Measurements from ENCODE around the gene SUPT4H1. TPM values are rescaled to one million over a fixed set of nuclear protein-coding genes. Genes with fewer than 3 reads are reported as not detected.

Gene SUPT4H1
- total RNA-seq, 3 donors from 2014 or later (not counting 1 experiment from before 2014, with no cell fraction given) = 55.9 to 68.3 (median 68.1) TPM

DNA sequence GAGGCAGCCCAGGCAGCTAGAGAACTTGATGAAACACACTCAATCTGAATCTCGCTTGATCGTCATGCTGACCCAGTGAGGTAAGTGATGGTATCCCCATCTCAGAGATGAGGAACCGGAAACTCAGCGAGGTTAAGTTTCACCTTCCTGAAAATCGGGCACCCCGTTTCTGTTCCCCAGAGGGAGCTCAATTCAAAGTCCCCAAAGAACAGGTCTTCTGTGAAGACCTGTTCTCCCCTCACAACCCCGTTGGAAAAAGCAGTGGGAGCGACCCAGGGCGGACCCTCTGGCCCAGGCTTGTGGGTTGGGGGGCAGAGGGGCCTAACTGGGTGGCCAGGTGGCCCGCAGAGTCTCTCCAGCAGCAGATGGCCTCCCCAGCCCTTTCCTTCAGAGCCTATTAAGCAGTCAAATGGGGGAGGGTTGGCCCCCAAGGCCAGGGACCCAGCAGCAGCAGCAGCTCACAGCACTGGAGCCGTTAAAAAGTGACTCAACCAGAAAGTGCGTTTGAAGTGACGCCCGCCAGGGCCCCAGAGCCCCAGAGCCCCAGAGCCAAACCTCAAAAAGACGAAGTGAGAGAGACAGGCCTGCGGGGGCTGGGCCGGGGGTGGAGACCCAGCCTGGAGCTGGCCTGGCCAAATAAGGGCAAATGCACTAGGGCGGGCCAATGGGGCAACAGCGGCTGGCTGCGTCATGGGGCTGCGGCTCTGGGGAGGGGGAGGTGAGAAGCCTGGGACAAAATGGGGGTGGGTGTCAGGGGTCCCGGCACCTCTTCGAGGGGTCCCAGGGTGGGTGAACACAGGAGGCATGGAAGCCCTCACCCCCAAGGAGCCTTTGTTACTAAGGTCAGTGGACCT lies 14.2 kb downstream of the SUPT4H1 start:
- TF ChIP-seq, protein P1, sequence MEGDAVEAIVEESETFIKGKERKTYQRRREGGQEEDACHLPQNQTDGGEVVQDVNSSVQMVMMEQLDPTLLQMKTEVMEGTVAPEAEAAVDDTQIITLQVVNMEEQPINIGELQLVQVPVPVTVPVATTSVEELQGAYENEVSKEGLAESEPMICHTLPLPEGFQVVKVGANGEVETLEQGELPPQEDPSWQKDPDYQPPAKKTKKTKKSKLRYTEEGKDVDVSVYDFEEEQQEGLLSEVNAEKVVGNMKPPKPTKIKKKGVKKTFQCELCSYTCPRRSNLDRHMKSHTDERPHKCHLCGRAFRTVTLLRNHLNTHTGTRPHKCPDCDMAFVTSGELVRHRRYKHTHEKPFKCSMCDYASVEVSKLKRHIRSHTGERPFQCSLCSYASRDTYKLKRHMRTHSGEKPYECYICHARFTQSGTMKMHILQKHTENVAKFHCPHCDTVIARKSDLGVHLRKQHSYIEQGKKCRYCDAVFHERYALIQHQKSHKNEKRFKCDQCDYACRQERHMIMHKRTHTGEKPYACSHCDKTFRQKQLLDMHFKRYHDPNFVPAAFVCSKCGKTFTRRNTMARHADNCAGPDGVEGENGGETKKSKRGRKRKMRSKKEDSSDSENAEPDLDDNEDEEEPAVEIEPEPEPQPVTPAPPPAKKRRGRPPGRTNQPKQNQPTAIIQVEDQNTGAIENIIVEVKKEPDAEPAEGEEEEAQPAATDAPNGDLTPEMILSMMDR (IDR thresholded peaks at IDR 0.05) = no peak
- H3K4me1 Mint-ChIP-seq = peaks cover 89 to 91% of the 10 kb centered on the region in 2 donors
- H3K27ac Mint-ChIP-seq = peak overlapping the region; percentile 87 to 93
- peaks cover 4% of the 10 kb centered on the region for H3K36me3 ChIP-seq (ENCODE audit: control insufficient read depth, insufficient read depth, low read length)
- H3K27me3 Mint-ChIP-seq (ENCODE audit: low read depth in 2 of 2) = no peaks in the 10 kb centered on the region
- DNase-seq (peak; percentile 90 to 93), ATAC-seq (peak; percentile 65 to 87 (median 78))
- WGBS (ENCODE audit: insufficient coverage) = under 1% methylated on average over 23 of the region's 23 CpGs
- H3K27ac ChIP-seq (ENCODE audit: low read length) = peak overlapping the region; percentile 99
- no peaks in the 10 kb centered on the region for H3K9me3 ChIP-seq (ENCODE audit: control insufficient read depth, insufficient read depth, low read length)
- H3K27me3 ChIP-seq (ENCODE audit: control insufficient read depth, insufficient read depth, low read length) = no peaks in the 10 kb centered on the region
- peaks cover 96% of the 10 kb centered on the region for H3K4me1 ChIP-seq (ENCODE audit: control insufficient read depth, insufficient read depth, low read length)
- H3K4me3 Mint-ChIP-seq = peak overlapping the region; percentile 90
- intact Hi-C loops (cut with micrococcal nuclease) = loop anchor here (1.0 to 5.0 kb wide), 3 partner anchors 9 to 179 kb away; partner anchors contain the start of gene SUPT4H1
- no peaks in the 10 kb centered on the region for H3K36me3 Mint-ChIP-seq
- no peaks in the 10 kb centered on the region for H3K9me3 Mint-ChIP-seq
- peak overlapping the region; percentile 94 for H3K4me3 ChIP-seq (ENCODE audit: low read length)

DNA sequence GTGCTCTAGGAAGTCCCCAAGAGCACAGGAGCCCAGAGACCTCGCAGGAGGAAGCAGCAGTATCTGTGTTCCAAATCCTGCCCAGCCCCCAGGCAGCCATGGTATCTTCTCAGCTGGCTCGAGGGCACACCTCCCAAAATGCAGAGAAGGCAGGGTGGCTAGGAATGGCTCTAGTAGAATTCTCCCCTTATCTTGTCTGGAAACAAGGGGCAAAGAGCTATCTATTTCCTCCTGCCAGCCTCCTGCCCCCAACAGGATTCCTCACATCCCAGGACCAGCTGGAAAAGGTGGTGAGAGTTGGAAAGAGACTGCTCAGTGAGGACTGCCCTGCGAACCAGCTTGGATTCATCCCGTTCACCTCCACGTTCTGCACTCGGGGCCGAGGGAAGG lies 14.8 kb downstream of the SUPT4H1 start:
- Histone ChIP-seq H3K4me1 (ENCODE audit: control insufficient read depth, insufficient read depth, low read length) (peaks cover 90% of the 10 kb centered on the region), H3K36me3 (ENCODE audit: control insufficient read depth, insufficient read depth, low read length) (peaks cover 2% of the 10 kb centered on the region), H3K4me3 (ENCODE audit: low read length) (peak overlapping the region; percentile 94), H3K27ac (ENCODE audit: low read length) (peak overlapping the region; percentile 99), H3K9me3 (ENCODE audit: control insufficient read depth, insufficient read depth, low read length) (no peaks in the 10 kb centered on the region), H3K27me3 (ENCODE audit: control insufficient read depth, insufficient read depth, low read length) (no peaks in the 10 kb centered on the region)
- DNase-seq = peak; percentile 68 to 83
- WGBS (ENCODE audit: insufficient coverage) = under 1% methylated on average over 7 of the region's 7 CpGs
- TF ChIP-seq, protein P1 (IDR thresholded peaks at IDR 0.05) = no peak
- H3K27ac Mint-ChIP-seq = peak overlapping the region; percentile 87 to 93
- H3K27me3 Mint-ChIP-seq (ENCODE audit: low read depth in 2 of 2) = no peaks in the 10 kb centered on the region
- H3K4me1 Mint-ChIP-seq = peaks cover 84 to 90% of the 10 kb centered on the region in 2 donors
- intact Hi-C loops (cut with micrococcal nuclease) = loop anchor here (1.0 to 5.0 kb wide), 3 partner anchors 8 to 180 kb away; partner anchors contain the start of gene SUPT4H1
- H3K36me3 Mint-ChIP-seq = no peaks in the 10 kb centered on the region
- H3K4me3 Mint-ChIP-seq = peak overlapping the region; percentile 90
- no peaks in the 10 kb centered on the region for H3K9me3 Mint-ChIP-seq
- ATAC-seq = peak; percentile 19 to 39 (median 29)

DNA sequence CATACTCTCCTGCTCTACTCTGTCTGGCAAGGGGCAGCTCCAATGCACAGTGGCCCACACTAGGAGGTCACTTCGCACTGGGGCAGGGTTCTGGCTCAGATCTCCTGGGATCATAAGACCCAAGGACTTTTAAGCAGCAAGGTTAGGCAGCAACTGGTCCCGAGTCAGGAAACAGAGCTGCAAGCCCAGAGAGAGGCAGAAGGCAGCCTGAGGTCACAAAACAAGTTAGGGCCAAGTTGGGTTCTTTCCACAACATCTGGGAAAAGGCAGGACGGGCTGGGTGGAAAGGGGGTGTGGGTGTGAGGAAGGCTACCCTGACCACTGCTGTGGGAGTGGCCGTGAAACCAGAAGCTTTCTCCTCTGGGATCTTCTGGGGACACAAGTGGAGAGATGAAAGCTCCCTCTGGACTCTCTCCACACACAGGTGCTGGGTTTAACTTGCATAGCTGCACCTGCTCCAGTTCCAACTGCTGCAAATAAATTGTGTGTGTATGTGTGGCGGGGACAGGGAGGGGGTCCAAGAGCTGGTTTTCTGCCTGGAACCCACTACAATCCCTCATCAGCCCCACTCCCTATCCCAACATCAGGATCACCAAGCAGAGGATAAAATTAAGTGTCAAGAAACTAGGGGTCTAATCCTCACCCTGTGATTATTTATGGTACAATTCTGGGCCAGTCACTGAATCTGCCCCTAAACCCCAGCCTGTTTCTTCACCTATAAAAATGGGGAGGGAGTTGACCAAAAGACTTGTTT lies 15.4 kb downstream of the SUPT4H1 start:
- Mint-ChIP-seq H3K4me1 (peaks cover 79 to 90% of the 10 kb centered on the region in 2 donors), H3K4me3 (peak overlapping the region; percentile 90), H3K27me3 (ENCODE audit: low read depth in 2 of 2) (no peaks in the 10 kb centered on the region), H3K36me3 (no peaks in the 10 kb centered on the region), H3K9me3 (no peaks in the 10 kb centered on the region), H3K27ac (peak overlapping the region; percentile 87 to 93)
- ATAC-seq (no peak), DNase-seq (peak in 1 of 2 donors; percentile 48)
- intact Hi-C loops (cut with micrococcal nuclease) = loop anchor here (1.0 to 5.0 kb wide), 3 partner anchors 7 to 181 kb away; partner anchors contain the start of gene SUPT4H1
- H3K4me3 ChIP-seq (ENCODE audit: low read length) = peak overlapping the region; percentile 94
- TF ChIP-seq, protein P1 (IDR thresholded peaks at IDR 0.05) = no peak
- peaks cover 3% of the 10 kb centered on the region for H3K36me3 ChIP-seq (ENCODE audit: control insufficient read depth, insufficient read depth, low read length)
- peaks cover 84% of the 10 kb centered on the region for H3K4me1 ChIP-seq (ENCODE audit: control insufficient read depth, insufficient read depth, low read length)
- WGBS (ENCODE audit: insufficient coverage) = 3% methylated on average over 4 of the region's 5 CpGs
- no peaks in the 10 kb centered on the region for H3K27me3 ChIP-seq (ENCODE audit: control insufficient read depth, insufficient read depth, low read length)
- H3K9me3 ChIP-seq (ENCODE audit: control insufficient read depth, insufficient read depth, low read length) = no peaks in the 10 kb centered on the region
- peak overlapping the region; percentile 99 for H3K27ac ChIP-seq (ENCODE audit: low read length)
